ENCODE data around the gene CLASRP. TPM values are rescaled to one million over a fixed set of nuclear protein-coding genes. Genes with fewer than 3 reads are reported as not detected.
A peak's percentile ranks its signal among the peaks of the same experiment; 100 is the strongest.

The CLASRP gene
- total RNA-seq, 1 donor from 2014 or later, result 172 TPM

- intact Hi-C loops (cut with micrococcal nuclease), result no loop called here
- H3K9me3 Mint-ChIP-seq, result no peaks in the 10 kb centered on the region
- H3K4me1 Mint-ChIP-seq, result peaks cover 26% of the 10 kb centered on the region
- H3K27me3 Mint-ChIP-seq, result no peaks in the 10 kb centered on the region
- no peak for ATAC-seq (ENCODE audit: low read depth)
- DNase-seq, result no peak
- peaks cover 70% of the 10 kb centered on the region for H3K36me3 Mint-ChIP-seq (ENCODE audit: low read depth)
- POLR2A ChIA-PET, result interaction anchor here (0.6 to 1.2 kb wide), 3 partner anchors 8 to 73 kb away, joined by 4 to 7 read pairs (median 6); no protein-coding TSS in a partner anchor
- no peak overlapping the region for H3K27ac Mint-ChIP-seq
- CTCF ChIA-PET, result no interaction called here
- no peak for TF ChIP-seq CTCF (IDR thresholded peaks at IDR 0.05)
- no peak overlapping the region for H3K4me3 Mint-ChIP-seq
Measured at GRCh38 chr19:45009625-45010255, 29.1 kb upstream of the CLASRP start.

GRCh38 chr19:45010306-45010705, 28.5 kb upstream of the CLASRP start:
- H3K4me1 Mint-ChIP-seq, result peaks cover 21% of the 10 kb centered on the region
- intact Hi-C loops (cut with micrococcal nuclease), result no loop called here
- ChIA-PET POLR2A (interaction anchor here (0.6 to 1.2 kb wide), 4 partner anchors 8 to 73 kb away, joined by 3 to 7 read pairs (median 5); no protein-coding TSS in a partner anchor), CTCF (no interaction called here)
- no peak for TF ChIP-seq CTCF (IDR thresholded peaks at IDR 0.05)
- H3K36me3 Mint-ChIP-seq (ENCODE audit: low read depth), result peaks cover 67% of the 10 kb centered on the region
- ATAC-seq (ENCODE audit: low read depth) (no peak), DNase-seq (no peak)
- H3K27me3 Mint-ChIP-seq, result no peaks in the 10 kb centered on the region
- no peak overlapping the region for H3K4me3 Mint-ChIP-seq
- H3K27ac Mint-ChIP-seq, result peak overlapping the region; percentile 6
- no peaks in the 10 kb centered on the region for H3K9me3 Mint-ChIP-seq

GRCh38 chr19:45011959-45012358, 26.9 kb upstream of the CLASRP start:
- Mint-ChIP-seq H3K27me3 (no peaks in the 10 kb centered on the region), H3K9me3 (no peaks in the 10 kb centered on the region), H3K4me1 (peaks cover 24% of the 10 kb centered on the region), H3K4me3 (no peak overlapping the region), H3K36me3 (ENCODE audit: low read depth) (peaks cover 62% of the 10 kb centered on the region), H3K27ac (no peak overlapping the region)
- no peak for ATAC-seq (ENCODE audit: low read depth)
- CTCF ChIA-PET, result no interaction called here
- no peak for TF ChIP-seq CTCF (IDR thresholded peaks at IDR 0.05)
- POLR2A ChIA-PET, result interaction anchor here (2.0 kb wide), 1 partner anchor 10 kb away, joined by 8 read pairs; the partner anchor contains the start of gene RELB
- intact Hi-C loops (cut with micrococcal nuclease), result no loop called here
- DNase-seq, result no peak

GRCh38 chr19:45016388-45017314, 22.2 kb upstream of the CLASRP start:
- H3K27ac Mint-ChIP-seq, result peak overlapping the region; percentile 89
- H3K9me3 Mint-ChIP-seq, result no peaks in the 10 kb centered on the region
- ATAC-seq (ENCODE audit: low read depth) (peak; percentile 81), DNase-seq (peak; percentile 62)
- no peak for TF ChIP-seq CTCF (IDR thresholded peaks at IDR 0.05)
- H3K36me3 Mint-ChIP-seq (ENCODE audit: low read depth), result peaks cover 53% of the 10 kb centered on the region
- H3K4me1 Mint-ChIP-seq, result peaks cover 22% of the 10 kb centered on the region
- POLR2A ChIA-PET, result interaction anchor here (0.6 to 2.4 kb wide), 14 partner anchors 10 to 1435 kb away, joined by 3 to 38 read pairs (median 4); partner anchors contain the start of genes CLASRP, GEMIN7 and RELB
- H3K4me3 Mint-ChIP-seq, result peak overlapping the region; percentile 64
- CTCF ChIA-PET, result interaction anchor here (0.7 to 1.6 kb wide), 4 partner anchors 15 to 43 kb away, joined by 3 to 6 read pairs (median 4); no protein-coding TSS in a partner anchor
- intact Hi-C loops (cut with micrococcal nuclease), result loop anchor here (1.0 to 5.0 kb wide), 7 partner anchors 14 to 264 kb away; partner anchors contain the start of genes BLOC1S3, CLASRP and TRAPPC6A
- no peaks in the 10 kb centered on the region for H3K27me3 Mint-ChIP-seq

All from activated B cell treated with CpG ODN at 0.5 μM for 24 hours (primary cell).